Measurements from ENCODE around the gene TMEM121B. TPM values are rescaled to one million over a fixed set of nuclear protein-coding genes. Genes with fewer than 3 reads are reported as not detected.

The TMEM121B gene
- total RNA-seq, 4 donors from 2014 or later = under 0.01 to 0.20 (median 0.16) TPM; not detected in 1

- WGBS, 2 donors (ENCODE audit: low coverage in 1 of 2) = 91 to 100% methylated on average over 5 to 9 of the region's 9 CpGs
- in situ Hi-C loops (cut with MboI; ENCODE audit: low pct_ligation_motif_present in 1 of 4, low pct_unique_long_range_greater_than_20kb in 1 of 4, low sequenced_read_pairs in 3 of 4) = no loop called here
- intact Hi-C loops (cut with DNase I; ENCODE audit: low total_unique reads) = no loop called here
- H3K4me1 ChIP-seq = peaks cover 0 to 11% (median 0%) of the 10 kb centered on the region in 4 donors
- no peak for DNase-seq
- H3K36me3 ChIP-seq = no peaks in the 10 kb centered on the region
- no peak for TF ChIP-seq POLR2AphosphoS5 (IDR thresholded peaks at IDR 0.05)
- no peak for TF ChIP-seq CTCF (IDR thresholded peaks at IDR 0.05)
- TF ChIP-seq POLR2A (IDR thresholded peaks at IDR 0.05) = no peak
- TF ChIP-seq EP300 (IDR thresholded peaks at IDR 0.05; ENCODE audit: low read depth) = no peak
- no peak overlapping the region for H3K27ac ChIP-seq
- H3K9me3 ChIP-seq = no peaks in the 10 kb centered on the region
- H3K4me3 ChIP-seq = no peak overlapping the region
- peaks cover 19% of the 10 kb centered on the region for H3K27me3 ChIP-seq
Observed at GRCh38 chr22:17114898-17115235, 6.3 kb downstream of the TMEM121B start.

GRCh38 chr22:17114173-17114897, 6.8 kb downstream of the TMEM121B start:
- intact Hi-C loops (cut with DNase I; ENCODE audit: low total_unique reads) = no loop called here
- DNase-seq = no peak
- no peaks in the 10 kb centered on the region for H3K9me3 ChIP-seq
- H3K4me1 ChIP-seq = peaks cover 0 to 11% (median 0%) of the 10 kb centered on the region in 4 donors
- peaks cover 0 to 3% (median 1%) of the 10 kb centered on the region in 4 donors for H3K36me3 ChIP-seq
- WGBS, 2 donors (ENCODE audit: low coverage in 1 of 2) = 70 to 90% methylated on average over 2 to 13 of the region's 13 CpGs
- no peak for TF ChIP-seq CTCF (IDR thresholded peaks at IDR 0.05)
- no peak for TF ChIP-seq POLR2A (IDR thresholded peaks at IDR 0.05)
- no peak overlapping the region for H3K27ac ChIP-seq
- in situ Hi-C loops (cut with MboI; ENCODE audit: low pct_ligation_motif_present in 1 of 4, low pct_unique_long_range_greater_than_20kb in 1 of 4, low sequenced_read_pairs in 3 of 4) = no loop called here
- H3K4me3 ChIP-seq = no peak overlapping the region
- peaks cover 13% of the 10 kb centered on the region for H3K27me3 ChIP-seq

GRCh38 chr22:17113600-17113999, 7.6 kb downstream of the TMEM121B start:
- Histone ChIP-seq H3K4me1 (peaks cover 0 to 10% (median 0%) of the 10 kb centered on the region in 4 donors), H3K36me3 (peaks cover 0 to 10% (median 4%) of the 10 kb centered on the region in 4 donors), H3K27me3 (peaks cover 6% of the 10 kb centered on the region), H3K27ac (no peak overlapping the region), H3K9me3 (no peaks in the 10 kb centered on the region), H3K4me3 (no peak overlapping the region)
- TF ChIP-seq POLR2AphosphoS5 (IDR thresholded peaks at IDR 0.05) = no peak
- no peak for TF ChIP-seq EP300 (IDR thresholded peaks at IDR 0.05; ENCODE audit: low read depth)
- WGBS, 2 donors (ENCODE audit: low coverage in 1 of 2) = 74 to 83% methylated on average over 3 to 8 of the region's 8 CpGs
- intact Hi-C loops (cut with DNase I; ENCODE audit: low total_unique reads) = no loop called here
- in situ Hi-C loops (cut with MboI; ENCODE audit: low pct_ligation_motif_present in 1 of 4, low pct_unique_long_range_greater_than_20kb in 1 of 4, low sequenced_read_pairs in 3 of 4) = no loop called here
- no peak for DNase-seq

- H3K27ac ChIP-seq = no peak overlapping the region
- H3K27me3 ChIP-seq = no peaks in the 10 kb centered on the region
- DNase-seq = no peak
- WGBS, 2 donors (ENCODE audit: low coverage in 1 of 2) = 60 to 62% methylated on average over 2 to 9 of the region's 9 CpGs
- no peak overlapping the region for H3K4me3 ChIP-seq
- in situ Hi-C loops (cut with MboI; ENCODE audit: low pct_ligation_motif_present in 1 of 4, low pct_unique_long_range_greater_than_20kb in 1 of 4, low sequenced_read_pairs in 3 of 4) = no loop called here
- no peak for TF ChIP-seq POLR2A (IDR thresholded peaks at IDR 0.05)
- no peak for TF ChIP-seq POLR2AphosphoS5 (IDR thresholded peaks at IDR 0.05)
- TF ChIP-seq CTCF (IDR thresholded peaks at IDR 0.05) = no peak
- no peak for TF ChIP-seq EP300 (IDR thresholded peaks at IDR 0.05; ENCODE audit: low read depth)
- intact Hi-C loops (cut with DNase I; ENCODE audit: low total_unique reads) = no loop called here
- H3K9me3 ChIP-seq = no peaks in the 10 kb centered on the region
- H3K36me3 ChIP-seq = peaks cover 0 to 17% (median 7%) of the 10 kb centered on the region in 4 donors
- peaks cover 0 to 4% (median 0%) of the 10 kb centered on the region in 4 donors for H3K4me1 ChIP-seq
Observed at GRCh38 chr22:17112491-17113042, 8.6 kb downstream of the TMEM121B start.
